ENCODE data around the gene ZNF827. TPM values are rescaled to one million over a fixed set of nuclear protein-coding genes. Genes with fewer than 3 reads are reported as not detected.

The ZNF827 gene
- total RNA-seq, 1 experiment from 2014 or later, result 19.1 TPM

DNA sequence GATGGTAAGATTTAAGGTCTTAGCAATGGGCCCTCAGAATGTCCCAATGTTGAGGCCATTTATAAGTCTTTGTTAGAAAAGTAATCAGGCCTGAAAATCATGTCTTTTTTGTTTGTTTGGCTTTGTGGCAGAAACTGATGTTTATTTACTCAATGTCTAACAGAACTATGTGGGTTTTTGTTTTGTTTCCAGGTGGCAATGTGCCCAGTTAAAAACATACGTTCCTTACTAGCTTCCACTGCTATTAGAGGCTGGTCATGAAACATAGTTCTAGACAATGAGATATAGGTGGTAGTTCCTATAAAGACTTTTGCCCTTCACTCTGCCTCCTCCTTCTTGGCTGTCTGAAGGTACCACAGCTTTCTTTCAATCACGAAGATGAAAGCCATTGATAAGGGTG, 149.9 kb downstream of the ZNF827 start:
- RAD21 ChIA-PET (ENCODE audit: low non-redundant PET in 1 of 2, low total read pairs in 2 of 2, uncharacterized antibody in 2 of 2, unreplicated experiment in 2 of 2), result no interaction called here
- CTCF ChIA-PET, result no interaction called here
- Histone ChIP-seq H2AFZ (ENCODE audit: low read depth, low read length, poor library complexity, severe bottlenecking) (no peak overlapping the region), H3K4me1 (ENCODE audit: control insufficient read depth in 1 of 2, insufficient read depth in 2 of 2, low read length in 2 of 2) (no peaks in the 10 kb centered on the region), H3K9ac (ENCODE audit: low read length) (no peak overlapping the region), H4K20me1 (ENCODE audit: insufficient read depth) (no peaks in the 10 kb centered on the region), H3K9me3 (ENCODE audit: control insufficient read depth in 1 of 2, insufficient read depth in 1 of 2, low read depth in 1 of 2, low read length in 2 of 2) (no peaks in the 10 kb centered on the region), H3K4me2 (ENCODE audit: low read length) (no peak overlapping the region), H3K36me3 (ENCODE audit: control insufficient read depth in 1 of 2, insufficient read depth in 2 of 2, low read length in 2 of 2) (no peaks in the 10 kb centered on the region), H3K9me2 (ENCODE audit: insufficient read depth) (no peaks in the 10 kb centered on the region), H3K27ac (ENCODE audit: low read depth, low read length) (no peak overlapping the region), H3K79me2 (ENCODE audit: insufficient read depth, low read length) (no peaks in the 10 kb centered on the region), H3K27me3 (ENCODE audit: insufficient read depth, low read length) (no peaks in the 10 kb centered on the region), H3K4me3 (replicated peaks in 1 of 2; ENCODE audit: low read depth in 1 of 2, low read length in 2 of 2) (no peak overlapping the region)
- intact Hi-C loops (cut with micrococcal nuclease), result no loop called here
- POLR2A ChIA-PET, result no interaction called here
- no peak for DNase-seq (ENCODE audit: low read depth, low spot score)
- ATAC-seq, result no peak
- no peak for TF ChIP-seq ZFX (IDR thresholded peaks at IDR 0.05)
- no peak for TF ChIP-seq SRF (IDR thresholded peaks at IDR 0.05; ENCODE audit: low read depth)
- TF ChIP-seq EGR1 (IDR thresholded peaks at IDR 0.05; ENCODE audit: low read depth), result no peak
- TF ChIP-seq YY1 (IDR thresholded peaks at IDR 0.05; ENCODE audit: extremely low read depth, insufficient replicate concordance, low read depth, low read length), result no peak
- TF ChIP-seq EZH2 (IDR thresholded peaks at IDR 0.05), result no peak
- no peak for TF ChIP-seq POLR2A (IDR thresholded peaks at IDR 0.05; ENCODE audit: borderline replicate concordance, extremely low read depth, insufficient read depth, insufficient read length)
- TF ChIP-seq, protein P1, sequence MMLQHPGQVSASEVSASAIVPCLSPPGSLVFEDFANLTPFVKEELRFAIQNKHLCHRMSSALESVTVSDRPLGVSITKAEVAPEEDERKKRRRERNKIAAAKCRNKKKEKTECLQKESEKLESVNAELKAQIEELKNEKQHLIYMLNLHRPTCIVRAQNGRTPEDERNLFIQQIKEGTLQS (IDR thresholded peaks at IDR 0.05), result no peak
- TF ChIP-seq CBX3 (IDR thresholded peaks at IDR 0.05; ENCODE audit: low read depth), result no peak
- no peak for TF ChIP-seq SIN3A (IDR thresholded peaks at IDR 0.05; ENCODE audit: low read depth)
- TF ChIP-seq POLR2AphosphoS5 (IDR thresholded peaks at IDR 0.05; ENCODE audit: low read depth, low read length), result no peak
- no peak for TF ChIP-seq ZNF274 (IDR thresholded peaks at IDR 0.05; ENCODE audit: low read depth, low read length)
- TF ChIP-seq, protein P2, sequence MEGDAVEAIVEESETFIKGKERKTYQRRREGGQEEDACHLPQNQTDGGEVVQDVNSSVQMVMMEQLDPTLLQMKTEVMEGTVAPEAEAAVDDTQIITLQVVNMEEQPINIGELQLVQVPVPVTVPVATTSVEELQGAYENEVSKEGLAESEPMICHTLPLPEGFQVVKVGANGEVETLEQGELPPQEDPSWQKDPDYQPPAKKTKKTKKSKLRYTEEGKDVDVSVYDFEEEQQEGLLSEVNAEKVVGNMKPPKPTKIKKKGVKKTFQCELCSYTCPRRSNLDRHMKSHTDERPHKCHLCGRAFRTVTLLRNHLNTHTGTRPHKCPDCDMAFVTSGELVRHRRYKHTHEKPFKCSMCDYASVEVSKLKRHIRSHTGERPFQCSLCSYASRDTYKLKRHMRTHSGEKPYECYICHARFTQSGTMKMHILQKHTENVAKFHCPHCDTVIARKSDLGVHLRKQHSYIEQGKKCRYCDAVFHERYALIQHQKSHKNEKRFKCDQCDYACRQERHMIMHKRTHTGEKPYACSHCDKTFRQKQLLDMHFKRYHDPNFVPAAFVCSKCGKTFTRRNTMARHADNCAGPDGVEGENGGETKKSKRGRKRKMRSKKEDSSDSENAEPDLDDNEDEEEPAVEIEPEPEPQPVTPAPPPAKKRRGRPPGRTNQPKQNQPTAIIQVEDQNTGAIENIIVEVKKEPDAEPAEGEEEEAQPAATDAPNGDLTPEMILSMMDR (IDR thresholded peaks at IDR 0.05 in 2 of 3, conservative IDR thresholded peaks at IDR 0.05 in 1 of 3; ENCODE audit: borderline replicate concordance in 1 of 3, insufficient read depth in 1 of 3, low read depth in 2 of 3, low read length in 2 of 3), result no peak
- no peak for TF ChIP-seq TCF7L2 (IDR thresholded peaks at IDR 0.05; ENCODE audit: borderline replicate concordance, extremely low read depth, insufficient read depth, insufficient read length)
- TF ChIP-seq ELF1 (IDR thresholded peaks at IDR 0.05; ENCODE audit: borderline replicate concordance, low read depth), result no peak
- no peak for TF ChIP-seq FOSL1 (IDR thresholded peaks at IDR 0.05; ENCODE audit: low read depth)
- TF ChIP-seq, protein P3, sequence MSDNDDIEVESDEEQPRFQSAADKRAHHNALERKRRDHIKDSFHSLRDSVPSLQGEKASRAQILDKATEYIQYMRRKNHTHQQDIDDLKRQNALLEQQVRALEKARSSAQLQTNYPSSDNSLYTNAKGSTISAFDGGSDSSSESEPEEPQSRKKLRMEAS (IDR thresholded peaks at IDR 0.05), result no peak
- TF ChIP-seq, protein P4, sequence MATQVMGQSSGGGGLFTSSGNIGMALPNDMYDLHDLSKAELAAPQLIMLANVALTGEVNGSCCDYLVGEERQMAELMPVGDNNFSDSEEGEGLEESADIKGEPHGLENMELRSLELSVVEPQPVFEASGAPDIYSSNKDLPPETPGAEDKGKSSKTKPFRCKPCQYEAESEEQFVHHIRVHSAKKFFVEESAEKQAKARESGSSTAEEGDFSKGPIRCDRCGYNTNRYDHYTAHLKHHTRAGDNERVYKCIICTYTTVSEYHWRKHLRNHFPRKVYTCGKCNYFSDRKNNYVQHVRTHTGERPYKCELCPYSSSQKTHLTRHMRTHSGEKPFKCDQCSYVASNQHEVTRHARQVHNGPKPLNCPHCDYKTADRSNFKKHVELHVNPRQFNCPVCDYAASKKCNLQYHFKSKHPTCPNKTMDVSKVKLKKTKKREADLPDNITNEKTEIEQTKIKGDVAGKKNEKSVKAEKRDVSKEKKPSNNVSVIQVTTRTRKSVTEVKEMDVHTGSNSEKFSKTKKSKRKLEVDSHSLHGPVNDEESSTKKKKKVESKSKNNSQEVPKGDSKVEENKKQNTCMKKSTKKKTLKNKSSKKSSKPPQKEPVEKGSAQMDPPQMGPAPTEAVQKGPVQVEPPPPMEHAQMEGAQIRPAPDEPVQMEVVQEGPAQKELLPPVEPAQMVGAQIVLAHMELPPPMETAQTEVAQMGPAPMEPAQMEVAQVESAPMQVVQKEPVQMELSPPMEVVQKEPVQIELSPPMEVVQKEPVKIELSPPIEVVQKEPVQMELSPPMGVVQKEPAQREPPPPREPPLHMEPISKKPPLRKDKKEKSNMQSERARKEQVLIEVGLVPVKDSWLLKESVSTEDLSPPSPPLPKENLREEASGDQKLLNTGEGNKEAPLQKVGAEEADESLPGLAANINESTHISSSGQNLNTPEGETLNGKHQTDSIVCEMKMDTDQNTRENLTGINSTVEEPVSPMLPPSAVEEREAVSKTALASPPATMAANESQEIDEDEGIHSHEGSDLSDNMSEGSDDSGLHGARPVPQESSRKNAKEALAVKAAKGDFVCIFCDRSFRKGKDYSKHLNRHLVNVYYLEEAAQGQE (IDR thresholded peaks at IDR 0.05; ENCODE audit: low read depth), result no peak
- TF ChIP-seq, protein P5, sequence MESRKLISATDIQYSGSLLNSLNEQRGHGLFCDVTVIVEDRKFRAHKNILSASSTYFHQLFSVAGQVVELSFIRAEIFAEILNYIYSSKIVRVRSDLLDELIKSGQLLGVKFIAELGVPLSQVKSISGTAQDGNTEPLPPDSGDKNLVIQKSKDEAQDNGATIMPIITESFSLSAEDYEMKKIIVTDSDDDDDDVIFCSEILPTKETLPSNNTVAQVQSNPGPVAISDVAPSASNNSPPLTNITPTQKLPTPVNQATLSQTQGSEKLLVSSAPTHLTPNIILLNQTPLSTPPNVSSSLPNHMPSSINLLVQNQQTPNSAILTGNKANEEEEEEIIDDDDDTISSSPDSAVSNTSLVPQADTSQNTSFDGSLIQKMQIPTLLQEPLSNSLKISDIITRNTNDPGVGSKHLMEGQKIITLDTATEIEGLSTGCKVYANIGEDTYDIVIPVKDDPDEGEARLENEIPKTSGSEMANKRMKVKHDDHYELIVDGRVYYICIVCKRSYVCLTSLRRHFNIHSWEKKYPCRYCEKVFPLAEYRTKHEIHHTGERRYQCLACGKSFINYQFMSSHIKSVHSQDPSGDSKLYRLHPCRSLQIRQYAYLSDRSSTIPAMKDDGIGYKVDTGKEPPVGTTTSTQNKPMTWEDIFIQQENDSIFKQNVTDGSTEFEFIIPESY (IDR thresholded peaks at IDR 0.05; ENCODE audit: extremely low read depth, insufficient replicate concordance, low read length), result no peak
- no peak for TF ChIP-seq RAD21 (IDR thresholded peaks at IDR 0.05; ENCODE audit: low read depth)
- no peak for TF ChIP-seq JUND (IDR thresholded peaks at IDR 0.05)
- BruUV-seq (replicated peaks), result no TSS peak

Measured in HCT116 (cell line).